Astrocyte of the spinal cord (primary cell): Measurements from ENCODE around the gene CAMK2B.

Experiments
- DNase-seq: peaks from one replicate; pipeline ENCODE4 v3.0.0; 2011; ENCODE audit warnings: low read depth, low spot score
- H3K4me3 ChIP-seq: 2 replicates; pipeline ENCODE4 v1.5.1; 2011; ENCODE audit warnings: low read depth, mild to moderate bottlenecking, low read length, moderate library complexity
- in situ Hi-C: cut with HindIII; loops from 2 replicates; pipeline ENCODE4 v1.10.0; 2017; ENCODE audit warnings: low sequenced_read_pairs
- TF ChIP-seq, protein P1 (sequence below): IDR thresholded peaks from 2 replicates; pipeline ENCODE4 v1.5.1; 2012; ENCODE audit warnings: low read depth, mild to moderate bottlenecking, low read length, inconsistent platforms

Gene CAMK2B

DNA sequence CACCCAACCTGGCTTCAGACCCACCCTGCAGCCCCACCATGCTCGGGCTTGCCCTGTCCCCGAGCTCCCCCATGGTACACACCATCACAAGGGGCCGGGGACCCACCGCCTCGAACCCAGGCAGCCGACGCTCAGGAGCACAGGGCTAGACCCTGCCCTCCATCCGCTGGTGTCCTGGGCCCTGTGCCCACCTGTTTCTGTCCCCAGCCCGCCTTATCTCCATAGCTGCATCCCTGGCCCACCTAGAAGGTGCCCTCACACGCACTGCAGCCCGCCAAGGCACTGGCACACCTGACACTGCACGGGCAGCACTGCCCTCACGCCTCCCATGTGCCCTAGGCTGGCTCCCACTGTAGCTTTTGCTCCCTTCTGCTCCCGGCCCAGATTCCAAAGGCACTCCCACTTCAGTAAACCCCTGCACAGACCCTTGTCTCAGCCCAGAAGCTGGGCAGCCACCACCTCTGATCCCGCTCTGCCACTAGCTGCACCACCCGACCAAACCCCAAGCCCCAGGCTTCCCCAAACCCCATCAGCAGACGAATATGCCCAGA is 107.5 kb downstream of the CAMK2B start:
- TF ChIP-seq, protein P1, sequence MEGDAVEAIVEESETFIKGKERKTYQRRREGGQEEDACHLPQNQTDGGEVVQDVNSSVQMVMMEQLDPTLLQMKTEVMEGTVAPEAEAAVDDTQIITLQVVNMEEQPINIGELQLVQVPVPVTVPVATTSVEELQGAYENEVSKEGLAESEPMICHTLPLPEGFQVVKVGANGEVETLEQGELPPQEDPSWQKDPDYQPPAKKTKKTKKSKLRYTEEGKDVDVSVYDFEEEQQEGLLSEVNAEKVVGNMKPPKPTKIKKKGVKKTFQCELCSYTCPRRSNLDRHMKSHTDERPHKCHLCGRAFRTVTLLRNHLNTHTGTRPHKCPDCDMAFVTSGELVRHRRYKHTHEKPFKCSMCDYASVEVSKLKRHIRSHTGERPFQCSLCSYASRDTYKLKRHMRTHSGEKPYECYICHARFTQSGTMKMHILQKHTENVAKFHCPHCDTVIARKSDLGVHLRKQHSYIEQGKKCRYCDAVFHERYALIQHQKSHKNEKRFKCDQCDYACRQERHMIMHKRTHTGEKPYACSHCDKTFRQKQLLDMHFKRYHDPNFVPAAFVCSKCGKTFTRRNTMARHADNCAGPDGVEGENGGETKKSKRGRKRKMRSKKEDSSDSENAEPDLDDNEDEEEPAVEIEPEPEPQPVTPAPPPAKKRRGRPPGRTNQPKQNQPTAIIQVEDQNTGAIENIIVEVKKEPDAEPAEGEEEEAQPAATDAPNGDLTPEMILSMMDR: no peak
- in situ Hi-C loops: no loop called here

DNA sequence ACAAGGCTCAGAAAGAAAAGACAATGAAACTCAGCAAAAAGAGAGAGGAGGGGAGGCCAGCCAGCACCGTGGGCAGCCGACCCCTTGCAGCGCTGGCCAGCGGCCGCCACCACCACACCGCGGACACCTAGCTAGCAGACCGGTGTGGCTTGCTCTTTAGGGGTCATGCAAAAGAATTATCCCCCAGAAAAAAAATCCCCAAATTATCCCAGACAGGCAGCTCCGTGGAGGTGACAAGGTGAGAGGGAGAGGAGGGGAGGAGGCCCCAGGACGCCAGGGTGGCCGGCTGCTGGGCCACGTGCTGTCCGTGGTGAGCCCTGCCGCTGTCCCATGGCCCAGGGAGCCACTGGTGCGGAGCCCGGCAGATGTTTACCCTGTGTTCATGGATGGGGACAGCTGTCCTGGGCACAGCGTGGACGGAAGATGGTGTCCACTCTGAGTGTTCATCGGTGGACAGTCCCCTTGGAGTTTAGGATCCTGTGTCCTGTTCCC is 108.1 kb downstream of the CAMK2B start:
- TF ChIP-seq, protein P1: no peak
- in situ Hi-C loops: no loop called here
- H3K4me3 ChIP-seq: no peak overlapping the region
- no peak for DNase-seq

More for the DNA sequence above, 107.5 kb downstream of the CAMK2B start:
- DNase-seq: no peak
- H3K4me3 ChIP-seq: no peak overlapping the region

DNA sequence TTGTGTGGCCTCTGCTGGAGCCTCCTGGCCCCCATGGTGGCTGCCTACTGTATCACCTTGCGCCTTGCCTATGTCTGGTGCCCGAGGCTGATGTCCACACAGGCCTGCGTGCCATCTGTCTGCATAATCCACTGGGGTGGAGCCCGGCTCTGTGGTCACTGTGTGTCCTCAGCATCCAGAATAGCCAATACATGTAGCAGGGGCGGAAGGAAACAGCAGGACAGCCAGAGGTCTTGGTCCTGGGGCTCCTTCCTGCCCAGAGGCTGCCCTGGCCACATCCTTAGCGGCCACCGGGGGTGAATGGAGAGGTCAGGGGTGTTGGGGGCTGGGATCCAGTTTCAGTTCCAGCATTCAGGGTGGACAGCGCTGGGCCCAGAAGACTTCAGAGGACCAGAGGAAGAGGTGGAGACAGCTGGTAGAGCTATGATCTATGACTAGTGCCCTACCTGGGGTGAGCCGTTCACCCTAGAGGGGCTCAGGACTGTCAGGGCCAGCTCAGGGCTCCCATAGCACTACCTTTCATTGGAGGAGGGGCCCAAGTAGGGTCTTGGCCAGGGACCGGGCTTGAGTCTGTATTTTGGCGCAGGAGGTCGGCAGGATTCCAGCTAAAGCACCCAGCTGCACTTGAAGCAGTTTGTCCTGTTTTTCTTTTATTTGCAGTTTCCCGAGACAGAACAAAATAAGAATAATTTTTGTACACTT is 108.7 kb downstream of the CAMK2B start:
- DNase-seq: no peak
- in situ Hi-C loops: no loop called here
- TF ChIP-seq, protein P1: no peak
- no peak overlapping the region for H3K4me3 ChIP-seq

DNA sequence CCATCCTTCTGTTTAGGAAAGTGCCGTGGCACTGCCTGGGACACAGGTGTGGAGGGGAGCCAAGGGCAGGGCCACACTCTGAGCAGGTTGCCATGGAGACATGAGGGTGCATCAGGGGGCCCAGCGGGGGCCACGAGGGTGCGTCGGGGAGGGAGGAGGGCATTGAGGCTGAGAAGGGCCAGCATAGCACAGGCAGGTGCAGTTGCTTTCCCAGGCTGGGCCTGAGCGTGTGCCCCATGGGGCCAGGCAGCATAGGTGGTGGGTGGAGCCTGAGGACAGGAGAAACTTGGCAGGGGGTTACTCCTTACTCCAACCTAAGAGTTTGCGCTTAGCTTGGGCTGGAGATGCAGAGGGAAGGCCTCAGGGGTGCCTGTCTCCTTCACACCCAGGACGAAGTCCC is 109.4 kb downstream of the CAMK2B start:
- in situ Hi-C loops: no loop called here

DNA sequence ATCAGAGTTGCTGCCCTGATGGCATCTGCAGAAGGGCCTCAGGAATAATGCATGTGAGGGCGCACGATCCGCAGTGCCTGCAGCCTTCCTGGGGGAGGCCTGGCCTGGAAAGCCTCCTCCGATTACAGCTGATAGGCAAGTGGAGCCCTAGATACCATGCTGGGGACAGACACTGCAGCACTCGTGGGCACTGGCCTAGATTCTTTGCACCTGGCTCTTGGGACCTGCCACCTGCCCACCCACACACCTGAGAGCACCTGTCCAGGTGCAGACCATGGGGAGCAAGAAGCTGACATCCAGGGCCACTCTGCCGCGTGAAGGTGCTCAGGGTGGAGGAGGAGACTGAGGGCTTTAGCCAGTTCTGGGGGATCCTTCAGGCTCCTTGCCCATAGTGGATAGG is 109.9 kb downstream of the CAMK2B start:
- in situ Hi-C loops: no loop called here
- TF ChIP-seq, protein P1: no peak
- H3K4me3 ChIP-seq: no peak overlapping the region
- no peak for DNase-seq

More for the DNA sequence above, 109.4 kb downstream of the CAMK2B start:
- TF ChIP-seq, protein P1: no peak
- DNase-seq: no peak
- no peak overlapping the region for H3K4me3 ChIP-seq

DNA sequence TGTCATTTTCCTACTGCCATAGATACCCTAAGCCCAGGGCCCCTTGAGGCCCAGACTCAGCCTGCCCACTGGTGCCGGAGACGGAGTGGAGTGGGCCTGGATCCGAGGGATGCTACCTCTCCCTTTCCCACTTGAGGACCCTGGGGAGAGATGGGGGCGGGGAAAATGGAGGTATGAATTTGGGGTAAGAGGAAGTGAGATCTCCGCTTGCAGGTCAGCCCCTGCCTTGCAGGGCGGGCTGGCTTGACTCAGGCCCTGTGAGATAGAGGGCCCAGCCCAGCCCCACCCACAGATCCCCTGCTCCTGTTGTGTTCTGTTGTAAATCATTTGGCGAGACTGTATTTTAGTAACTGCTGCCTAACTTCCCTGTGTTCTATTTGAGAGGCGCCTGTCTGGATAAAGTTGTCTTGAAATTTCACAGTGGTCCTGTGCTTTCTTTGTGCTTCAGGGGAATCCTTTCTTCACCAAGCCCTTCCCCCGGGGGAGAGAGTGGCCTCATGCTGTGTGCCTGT is 111.5 kb downstream of the CAMK2B start:
- H3K4me3 ChIP-seq: no peak overlapping the region
- TF ChIP-seq, protein P1: no peak
- in situ Hi-C loops: no loop called here
- no peak for DNase-seq
